ENCODE data around the gene SNX4. TPM values are rescaled to one million over a fixed set of nuclear protein-coding genes. Genes with fewer than 3 reads are reported as not detected.

Gene SNX4
- total RNA-seq, 4 donors from 2014 or later, result 66.5 to 112 (median 82.1) TPM

DNA sequence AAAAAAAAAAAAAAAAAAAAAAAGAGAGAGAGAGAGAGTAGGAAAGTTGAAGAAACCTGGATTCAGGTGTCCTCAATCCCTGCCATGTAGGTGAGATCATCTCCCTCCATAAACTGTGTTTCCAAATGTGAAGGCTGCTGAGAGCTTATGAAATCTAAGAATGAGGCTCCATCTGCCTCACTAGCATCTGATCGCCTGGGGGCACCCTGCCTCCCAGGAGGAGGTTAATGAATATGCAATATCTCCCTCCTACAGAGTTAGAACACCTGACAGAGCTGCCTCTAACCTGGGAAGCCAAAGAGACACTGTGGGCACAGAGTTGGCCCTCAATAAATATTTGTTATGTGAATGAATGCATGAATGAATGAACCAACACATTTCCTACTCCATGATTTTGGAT lies 121.0 kb downstream of the SNX4 start:
- Histone ChIP-seq H3K27me3 (no peaks in the 10 kb centered on the region), H3K27ac (no peak overlapping the region), H3K4me1 (no peaks in the 10 kb centered on the region), H3K36me3 (no peaks in the 10 kb centered on the region), H3K4me3 (no peak overlapping the region), H3K9me3 (no peaks in the 10 kb centered on the region)
- no peak for DNase-seq
- 41% methylated on average over 1 of the region's 1 CpG; no CpG with 5 or more reads in 1 of the 2 donors for WGBS, 2 donors (ENCODE audit: low coverage in 1 of 2)
- intact Hi-C loops (cut with DNase I; ENCODE audit: low total_unique reads), result no loop called here
- no peak for TF ChIP-seq POLR2AphosphoS5 (IDR thresholded peaks at IDR 0.05)
- TF ChIP-seq, protein P1, sequence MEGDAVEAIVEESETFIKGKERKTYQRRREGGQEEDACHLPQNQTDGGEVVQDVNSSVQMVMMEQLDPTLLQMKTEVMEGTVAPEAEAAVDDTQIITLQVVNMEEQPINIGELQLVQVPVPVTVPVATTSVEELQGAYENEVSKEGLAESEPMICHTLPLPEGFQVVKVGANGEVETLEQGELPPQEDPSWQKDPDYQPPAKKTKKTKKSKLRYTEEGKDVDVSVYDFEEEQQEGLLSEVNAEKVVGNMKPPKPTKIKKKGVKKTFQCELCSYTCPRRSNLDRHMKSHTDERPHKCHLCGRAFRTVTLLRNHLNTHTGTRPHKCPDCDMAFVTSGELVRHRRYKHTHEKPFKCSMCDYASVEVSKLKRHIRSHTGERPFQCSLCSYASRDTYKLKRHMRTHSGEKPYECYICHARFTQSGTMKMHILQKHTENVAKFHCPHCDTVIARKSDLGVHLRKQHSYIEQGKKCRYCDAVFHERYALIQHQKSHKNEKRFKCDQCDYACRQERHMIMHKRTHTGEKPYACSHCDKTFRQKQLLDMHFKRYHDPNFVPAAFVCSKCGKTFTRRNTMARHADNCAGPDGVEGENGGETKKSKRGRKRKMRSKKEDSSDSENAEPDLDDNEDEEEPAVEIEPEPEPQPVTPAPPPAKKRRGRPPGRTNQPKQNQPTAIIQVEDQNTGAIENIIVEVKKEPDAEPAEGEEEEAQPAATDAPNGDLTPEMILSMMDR (IDR thresholded peaks at IDR 0.05), result no peak
- TF ChIP-seq POLR2A (IDR thresholded peaks at IDR 0.05), result no peak
- TF ChIP-seq EP300 (IDR thresholded peaks at IDR 0.05; ENCODE audit: low read depth), result no peak
- in situ Hi-C loops (cut with MboI; ENCODE audit: low pct_ligation_motif_present in 1 of 4, low pct_unique_long_range_greater_than_20kb in 1 of 4, low sequenced_read_pairs in 3 of 4), result no loop called here

Small RNAs within 50 kb of the gene (small RNA-seq; reads per million reads assigned to genes)
- 0 reads per million in 4 donors for gene RF00019

Other genes starting within 250 kb of the SNX4 start
- gene ZNF148, start 144.9 kb downstream of the SNX4 start, total RNA-seq, result 10 to 100 TPM; 23.6 to 30.3 (median 27.6) TPM
- gene OSBPL11, start 75.3 kb upstream of the SNX4 start, total RNA-seq, result 10 to 100 TPM in 2 of 4 donors, 1 to 10 TPM in 2; 1.6 to 19.0 (median 9.1) TPM